Bronchial epithelial cell (primary cell): ENCODE results near the gene MRPL54. TPM values are rescaled to one million over a fixed set of nuclear protein-coding genes. Genes with fewer than 3 reads are reported as not detected.

ENCODE experiments used
- DNase-seq: peaks from one replicate; pipeline ENCODE4 v3.0.0-alpha.2; 2010; ENCODE audit warnings: low read depth
- FAIRE-seq: peaks from 2 replicates; lab custom pipeline; 2011; peaks lifted over from hg19 to GRCh38; lab: Jason Lieb, UNC
- H3K27me3 ChIP-seq: 2 replicates; pipeline ENCODE4 v1.5.1; 2011; ENCODE audit warnings: low read length; ENCODE audit not compliant: control insufficient read depth, insufficient read depth
- H3K36me3 ChIP-seq: 2 replicates; pipeline ENCODE4 v1.5.1; 2011; ENCODE audit warnings: low read length; ENCODE audit not compliant: control insufficient read depth, insufficient read depth
- H3K4me3 ChIP-seq: 2 replicates; pipeline ENCODE4 v1.5.1; 2011; ENCODE audit warnings: mild to moderate bottlenecking, low read depth, low read length, control low read depth
- total RNA-seq: library from RNA; depleted of rRNA; stranded (reverse); fragments of >200 nt; gene quantifications from 2 replicates; pipeline ENCODE4 v1.2.1, GENCODE V29; 2014
- TF ChIP-seq, protein P1 (sequence below): IDR thresholded peaks from 2 replicates; pipeline ENCODE4 v1.5.1; 2011; ENCODE audit warnings: mild to moderate bottlenecking, moderate library complexity, low read length, control low read depth, inconsistent platforms; ENCODE audit not compliant: insufficient read depth, severe bottlenecking

Gene MRPL54
- total RNA-seq, 1 donor from 2014 or later: 84.8 TPM

DNA sequence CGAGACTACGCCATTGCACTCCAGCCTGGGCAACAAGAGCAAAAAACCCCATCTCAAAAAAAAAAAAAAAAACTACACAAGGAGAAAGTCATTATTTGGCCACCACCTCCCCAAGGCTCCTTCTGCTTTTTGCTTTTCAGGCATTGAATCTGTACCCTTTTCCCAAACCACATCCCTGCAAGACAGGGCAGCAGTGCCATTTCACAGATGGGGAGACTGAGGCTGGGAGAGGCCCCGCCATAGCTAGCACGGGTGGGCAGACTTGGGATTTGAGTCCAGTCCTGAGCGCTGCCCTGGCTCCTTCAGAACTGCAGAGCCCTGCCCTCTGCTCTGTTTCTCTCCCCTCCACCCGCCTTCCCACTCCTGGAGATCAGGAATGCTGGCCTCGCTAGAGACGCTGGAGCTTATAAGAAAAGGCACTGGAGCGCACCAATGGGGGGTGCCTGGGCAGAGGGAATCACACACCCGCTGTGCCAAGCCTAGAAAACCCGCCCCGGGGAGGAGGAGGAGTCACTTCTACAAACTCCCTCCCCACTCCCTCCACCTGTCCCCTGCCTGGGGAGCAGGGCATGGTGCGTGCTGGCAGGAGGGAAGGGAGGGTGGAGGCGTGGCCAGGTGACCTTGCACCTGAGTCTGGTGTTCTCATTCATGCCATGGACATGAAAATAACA, 36.7 kb upstream of the MRPL54 start:
- Histone ChIP-seq H3K36me3 (no peaks in the 10 kb centered on the region), H3K4me3 (no peak overlapping the region), H3K27me3 (peaks cover 2% of the 10 kb centered on the region)
- TF ChIP-seq, protein P1, sequence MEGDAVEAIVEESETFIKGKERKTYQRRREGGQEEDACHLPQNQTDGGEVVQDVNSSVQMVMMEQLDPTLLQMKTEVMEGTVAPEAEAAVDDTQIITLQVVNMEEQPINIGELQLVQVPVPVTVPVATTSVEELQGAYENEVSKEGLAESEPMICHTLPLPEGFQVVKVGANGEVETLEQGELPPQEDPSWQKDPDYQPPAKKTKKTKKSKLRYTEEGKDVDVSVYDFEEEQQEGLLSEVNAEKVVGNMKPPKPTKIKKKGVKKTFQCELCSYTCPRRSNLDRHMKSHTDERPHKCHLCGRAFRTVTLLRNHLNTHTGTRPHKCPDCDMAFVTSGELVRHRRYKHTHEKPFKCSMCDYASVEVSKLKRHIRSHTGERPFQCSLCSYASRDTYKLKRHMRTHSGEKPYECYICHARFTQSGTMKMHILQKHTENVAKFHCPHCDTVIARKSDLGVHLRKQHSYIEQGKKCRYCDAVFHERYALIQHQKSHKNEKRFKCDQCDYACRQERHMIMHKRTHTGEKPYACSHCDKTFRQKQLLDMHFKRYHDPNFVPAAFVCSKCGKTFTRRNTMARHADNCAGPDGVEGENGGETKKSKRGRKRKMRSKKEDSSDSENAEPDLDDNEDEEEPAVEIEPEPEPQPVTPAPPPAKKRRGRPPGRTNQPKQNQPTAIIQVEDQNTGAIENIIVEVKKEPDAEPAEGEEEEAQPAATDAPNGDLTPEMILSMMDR: no peak
- no peak for FAIRE-seq
- DNase-seq: no peak

DNA sequence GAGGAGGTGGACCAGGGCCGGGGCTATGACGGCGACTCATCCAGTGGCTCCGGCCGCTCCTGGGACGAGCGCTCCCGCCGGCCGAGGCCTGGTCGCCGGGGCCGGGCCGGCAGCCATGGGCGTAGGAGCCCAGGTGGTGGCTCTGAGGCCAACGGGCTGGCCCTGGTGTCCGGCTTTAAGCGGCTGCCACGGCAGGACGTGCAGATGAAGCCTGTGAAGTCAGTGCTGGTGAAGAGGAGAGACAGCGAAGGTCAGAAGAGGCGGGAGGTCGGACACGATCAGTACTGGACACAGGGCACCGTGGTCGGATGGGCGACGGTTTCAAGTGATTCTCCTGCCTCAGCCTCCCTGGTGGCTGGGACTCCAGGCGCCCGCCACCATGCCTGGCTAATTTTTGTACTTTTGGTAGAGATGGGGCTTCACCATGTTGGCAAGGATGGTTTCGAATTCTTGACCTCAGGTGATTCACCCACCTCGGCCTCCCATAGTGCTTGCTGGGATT, 32.0 kb upstream of the MRPL54 start:
- no peak for FAIRE-seq
- TF ChIP-seq, protein P1: no peak

DNA sequence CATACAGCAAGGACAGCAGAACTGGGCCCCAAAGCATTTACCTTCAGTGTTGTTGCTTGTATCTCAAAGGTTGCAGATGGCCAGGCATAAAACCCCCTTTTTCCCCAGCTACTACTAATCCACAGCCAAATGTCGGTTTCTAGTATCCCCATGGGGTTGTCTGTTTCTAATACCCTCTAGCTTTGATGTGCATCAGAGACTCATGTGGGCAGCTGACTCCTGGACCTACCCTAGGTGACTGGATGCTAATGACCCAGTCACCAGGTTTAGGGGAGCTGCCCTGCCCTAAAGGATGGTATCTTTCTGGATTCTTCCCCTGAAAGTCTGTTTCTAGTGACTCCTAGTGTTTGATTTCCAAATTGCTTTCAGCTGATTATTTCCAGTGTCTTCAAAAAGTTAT, 30.4 kb upstream of the MRPL54 start:
- no peak for DNase-seq
- Histone ChIP-seq H3K4me3 (no peak overlapping the region), H3K36me3 (no peaks in the 10 kb centered on the region), H3K27me3 (no peaks in the 10 kb centered on the region)
- TF ChIP-seq, protein P1: no peak
- no peak for FAIRE-seq

More for the DNA sequence above, 32.0 kb upstream of the MRPL54 start:
- no peak for DNase-seq
- no peaks in the 10 kb centered on the region for H3K36me3 ChIP-seq
- no peak overlapping the region for H3K4me3 ChIP-seq
- no peaks in the 10 kb centered on the region for H3K27me3 ChIP-seq

DNA sequence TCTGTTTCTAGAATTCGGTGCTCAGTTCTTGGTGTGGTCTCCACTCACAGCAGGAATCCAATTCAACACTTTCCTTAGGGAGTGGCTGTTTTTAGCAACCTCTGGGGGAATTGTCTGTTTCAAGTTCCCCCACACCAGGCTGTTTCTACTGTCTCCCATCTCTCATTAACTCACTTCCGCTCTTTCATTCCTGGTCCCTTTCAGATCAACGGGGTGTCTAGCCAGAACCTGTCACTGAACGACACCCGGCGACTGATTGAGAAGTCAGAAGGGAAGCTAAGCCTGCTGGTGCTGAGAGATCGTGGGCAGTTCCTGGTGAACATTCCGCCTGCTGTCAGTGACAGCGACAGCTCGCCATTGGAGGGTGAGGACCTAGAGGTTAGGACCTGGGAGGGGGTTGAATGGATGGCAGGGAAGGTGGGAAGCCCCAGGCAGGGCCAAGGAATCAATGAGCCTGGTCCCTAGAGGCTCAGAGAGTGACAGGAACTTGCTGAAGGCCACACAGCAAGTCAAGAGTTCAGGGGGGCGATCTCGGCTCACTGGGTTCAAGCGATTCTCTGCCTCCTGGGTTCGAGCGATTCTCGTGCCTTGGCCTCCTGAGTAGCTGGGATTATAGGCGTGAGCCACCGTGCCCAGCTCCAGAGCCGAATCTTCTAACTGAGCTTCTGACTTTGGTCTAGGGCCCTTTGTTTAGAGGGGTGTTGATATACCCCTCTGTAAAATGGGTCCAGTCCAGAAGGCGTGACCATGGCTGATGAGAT, 28.8 kb upstream of the MRPL54 start:
- no peaks in the 10 kb centered on the region for H3K36me3 ChIP-seq
- FAIRE-seq: no peak
- no peak overlapping the region for H3K4me3 ChIP-seq
- TF ChIP-seq, protein P1: no peak
- DNase-seq: no peak
- H3K27me3 ChIP-seq: no peaks in the 10 kb centered on the region

DNA sequence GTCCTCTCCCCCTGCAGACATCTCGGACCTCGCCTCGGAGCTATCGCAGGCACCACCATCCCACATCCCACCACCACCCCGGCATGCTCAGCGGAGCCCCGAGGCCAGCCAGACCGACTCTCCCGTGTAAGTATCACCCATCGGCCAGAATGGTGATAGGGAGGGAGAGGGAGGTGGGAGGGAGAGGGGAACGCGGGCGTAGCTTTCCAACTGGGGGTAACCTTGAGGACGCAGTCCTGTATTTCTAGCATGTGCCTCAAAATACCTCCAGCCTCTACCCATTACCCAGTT, 28.2 kb upstream of the MRPL54 start:
- H3K4me3 ChIP-seq: no peak overlapping the region
- H3K27me3 ChIP-seq: no peaks in the 10 kb centered on the region
- TF ChIP-seq, protein P1: no peak
- H3K36me3 ChIP-seq: no peaks in the 10 kb centered on the region
- no peak for DNase-seq
- no peak for FAIRE-seq
